ENCODE results near the gene LRRC18. TPM values are rescaled to one million over a fixed set of nuclear protein-coding genes. Genes with fewer than 3 reads are reported as not detected.

Gene LRRC18
- total RNA-seq, 1 donor from 2014 or later: not detected

GRCh38 chr10:48926255-48926654 lies 13.4 kb downstream of the LRRC18 start:
- DNase-seq (ENCODE audit: low spot score in 2 of 2): peak in 1 of 2 donors; percentile 16
- intact Hi-C loops (cut with DNase I): no loop called here
- Histone ChIP-seq H3K4me3 (no peak overlapping the region), H3K9me3 (no peaks in the 10 kb centered on the region), H3K36me3 (no peaks in the 10 kb centered on the region), H3K27ac (no peak overlapping the region), H3K4me1 (no peaks in the 10 kb centered on the region), H3K27me3 (no peaks in the 10 kb centered on the region)
- no peak for TF ChIP-seq CTCF (IDR thresholded peaks at IDR 0.05)

GRCh38 chr10:48924988-48925387 lies 14.7 kb downstream of the LRRC18 start:
- intact Hi-C loops (cut with DNase I): no loop called here
- no peak for TF ChIP-seq CTCF (IDR thresholded peaks at IDR 0.05)
- no peaks in the 10 kb centered on the region for H3K4me1 ChIP-seq
- no peak overlapping the region for H3K27ac ChIP-seq
- no peaks in the 10 kb centered on the region for H3K36me3 ChIP-seq
- no peak overlapping the region for H3K4me3 ChIP-seq
- H3K9me3 ChIP-seq: no peaks in the 10 kb centered on the region
- H3K27me3 ChIP-seq: no peaks in the 10 kb centered on the region
- peak in 1 of 2 donors; percentile 15 for DNase-seq (ENCODE audit: low spot score in 2 of 2)

DNA sequence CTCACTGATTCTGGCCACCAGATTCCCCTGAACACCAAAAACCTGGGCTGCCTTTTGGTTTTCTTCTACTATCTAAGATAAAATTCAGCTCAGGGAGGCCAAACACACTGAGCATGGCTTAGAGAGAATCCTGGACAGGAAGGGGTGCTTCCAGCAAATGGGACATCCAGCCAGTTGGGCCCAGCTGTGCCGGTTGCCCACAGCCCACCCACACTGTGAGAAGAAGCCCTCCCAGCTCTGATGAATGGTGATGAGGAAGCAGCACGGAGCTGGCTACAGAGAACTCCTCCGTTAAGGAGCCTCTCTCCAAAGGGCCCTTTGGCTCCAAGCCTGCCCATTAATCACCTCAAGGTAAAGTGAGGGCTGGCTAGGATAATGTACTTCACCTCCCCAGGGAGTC lies 15.9 kb downstream of the LRRC18 start:
- Histone ChIP-seq H3K9me3 (no peaks in the 10 kb centered on the region), H3K4me3 (no peak overlapping the region), H3K27ac (no peak overlapping the region), H3K4me1 (no peaks in the 10 kb centered on the region), H3K36me3 (no peaks in the 10 kb centered on the region), H3K27me3 (no peaks in the 10 kb centered on the region)
- DNase-seq (ENCODE audit: low spot score in 2 of 2): peak in 1 of 2 donors; percentile 16
- intact Hi-C loops (cut with DNase I): no loop called here
- TF ChIP-seq CTCF (IDR thresholded peaks at IDR 0.05): no peak

DNA sequence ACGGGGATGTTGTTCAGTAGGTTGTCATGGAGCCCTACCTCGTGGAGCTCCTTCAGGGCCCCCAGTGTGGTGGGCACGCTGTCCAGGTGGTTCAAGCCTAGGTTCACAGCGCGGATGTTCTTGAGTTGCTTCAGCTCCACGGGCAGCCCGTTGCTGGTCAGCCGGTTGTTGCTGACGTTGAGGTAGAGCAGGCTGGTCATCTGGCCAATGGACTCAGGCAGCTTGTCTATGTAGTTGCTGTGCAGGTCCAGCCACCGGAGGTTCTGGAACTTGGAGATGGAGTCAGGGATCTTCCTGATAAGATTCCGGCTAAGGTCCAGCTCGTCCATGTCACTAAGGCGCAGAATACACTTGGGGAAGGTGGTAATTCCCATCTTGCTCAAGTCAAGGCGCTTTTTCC lies 26.0 kb downstream of the LRRC18 start:
- intact Hi-C loops (cut with DNase I): no loop called here
- H3K4me3 ChIP-seq: no peak overlapping the region
- no peak for TF ChIP-seq CTCF (IDR thresholded peaks at IDR 0.05)
- H3K9me3 ChIP-seq: no peaks in the 10 kb centered on the region
- H3K36me3 ChIP-seq: no peaks in the 10 kb centered on the region
- no peak overlapping the region for H3K27ac ChIP-seq
- H3K27me3 ChIP-seq: no peaks in the 10 kb centered on the region
- DNase-seq (ENCODE audit: low spot score in 2 of 2): no peak
- no peaks in the 10 kb centered on the region for H3K4me1 ChIP-seq

DNA sequence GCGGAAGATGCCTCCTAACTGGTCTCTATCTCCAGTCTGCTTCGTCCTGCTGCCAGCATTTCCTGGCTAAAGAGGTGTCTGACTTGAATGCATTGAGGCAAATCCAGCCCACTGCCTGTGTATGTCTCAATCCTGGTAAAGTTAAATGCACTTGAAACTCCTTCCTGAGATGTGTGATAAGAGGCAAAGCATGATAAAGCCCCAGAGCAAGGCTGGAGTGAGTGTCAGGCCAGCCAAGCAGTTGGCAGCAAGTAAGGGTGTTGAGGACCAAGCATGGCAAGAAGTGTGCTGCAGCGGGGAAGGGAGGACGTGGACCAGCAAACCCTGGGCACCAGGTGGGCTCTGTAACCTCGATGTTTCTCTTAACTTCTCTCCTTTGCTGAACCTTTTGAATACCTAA lies 29.1 kb downstream of the LRRC18 start:
- no peak for DNase-seq (ENCODE audit: low spot score in 2 of 2)
- no peak overlapping the region for H3K27ac ChIP-seq
- H3K27me3 ChIP-seq: no peaks in the 10 kb centered on the region
- H3K36me3 ChIP-seq: no peaks in the 10 kb centered on the region
- H3K4me1 ChIP-seq: no peaks in the 10 kb centered on the region
- no peaks in the 10 kb centered on the region for H3K9me3 ChIP-seq
- intact Hi-C loops (cut with DNase I): no loop called here
- no peak for TF ChIP-seq CTCF (IDR thresholded peaks at IDR 0.05)
- H3K4me3 ChIP-seq: no peak overlapping the region

DNA sequence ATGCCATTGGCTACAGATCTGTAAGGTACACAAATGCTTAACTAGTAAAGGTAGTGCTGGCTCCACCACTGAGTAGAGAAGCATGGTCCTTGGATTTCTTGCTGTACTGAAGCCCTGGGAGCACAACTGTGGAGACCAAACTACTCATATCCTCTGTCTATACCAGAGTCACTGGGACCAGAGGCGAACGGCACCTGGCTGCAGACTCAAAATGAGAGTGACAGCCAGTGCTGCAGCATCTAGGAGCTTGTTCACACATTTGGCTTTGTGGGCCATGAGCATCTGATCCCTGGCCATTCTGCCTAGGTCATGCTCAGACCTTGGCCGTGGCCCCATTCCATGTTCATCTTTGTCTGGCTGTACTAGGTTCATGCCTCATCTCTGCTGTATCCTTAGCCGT lies 31.9 kb downstream of the LRRC18 start:
- no peak for DNase-seq (ENCODE audit: low spot score in 2 of 2)
- Histone ChIP-seq H3K9me3 (no peaks in the 10 kb centered on the region), H3K27me3 (no peaks in the 10 kb centered on the region), H3K36me3 (no peaks in the 10 kb centered on the region), H3K4me3 (no peak overlapping the region), H3K27ac (no peak overlapping the region), H3K4me1 (no peaks in the 10 kb centered on the region)
- intact Hi-C loops (cut with DNase I): no loop called here
- TF ChIP-seq CTCF (IDR thresholded peaks at IDR 0.05): no peak

Measured in ascending aorta (tissue), 2 donors.